Mucosa of descending colon (tissue), 3 donors: ENCODE results near the gene ACOX1. TPM values are rescaled to one million over a fixed set of nuclear protein-coding genes. Genes with fewer than 3 reads are reported as not detected.

Experiments used
- ATAC-seq: fragments of 200-7000 bp; cut with Tn5 transposase; one replicate; pipeline ENCODE4 v1.9.1; 2020; ENCODE audit warnings: mild to moderate bottlenecking, moderate library complexity
- DNase-seq, 3 donors: peaks; one replicate each; pipeline ENCODE4 v3.0.0-alpha.2; 2020
- H3K36me3 ChIP-seq: fragments of 200-600 bp; one replicate; pipeline ENCODE4 v1.8.0; 2021; ENCODE audit warnings: low read depth, mild to moderate bottlenecking
- H3K4me1 ChIP-seq: fragments of 200-600 bp; one replicate; pipeline ENCODE4 v1.8.0; 2021; ENCODE audit warnings: low read depth, mild to moderate bottlenecking
- H3K4me3 ChIP-seq: fragments of 200-600 bp; one replicate; pipeline ENCODE4 v1.8.0; 2021; ENCODE audit warnings: mild to moderate bottlenecking
- H3K9me3 ChIP-seq: fragments of 200-600 bp; one replicate; pipeline ENCODE4 v1.8.0; 2021; ENCODE audit warnings: mild to moderate bottlenecking
- intact Hi-C, 2 donors: fragments of 100-400 bp; cut with DNase I in 1 of 2; cut with micrococcal nuclease in 1 of 2; formaldehyde crosslinking; loops; one replicate each; pipeline versions ENCODE4 v1.11.0 to v1.11.1; 2022; cut with DNase I, micrococcal nuclease
- total RNA-seq, 3 donors: library from RNA; stranded (reverse); fragmentation: NEBNext Ultra II Directional in 2 of 3; extraction: Animal tissue kit (Norgen Biotek cat#: 25700) in 2 of 3; gene quantifications; one replicate each; pipeline versions ENCODE4 v1.2.1 to v1.2.4, GENCODE V29; 2021 to 2023
- TF ChIP-seq, protein P1 (sequence below): fragments of 200-600 bp; IDR thresholded peaks from one replicate; pipeline ENCODE4 v1.8.0; 2022; ENCODE audit warnings: antibody characterized with exemption, mild to moderate bottlenecking
- donor health status: DM: no; HTN: no; CAD: no; lungs with moderate emphysema.
- donor health status: DM: no; HTN: no; CAD: no.
- donor health status: DM: no; HTN: yes; CAD: no.

The ACOX1 gene
- total RNA-seq, 3 donors from 2014 or later, result 128 to 272 (median 154) TPM

DNA sequence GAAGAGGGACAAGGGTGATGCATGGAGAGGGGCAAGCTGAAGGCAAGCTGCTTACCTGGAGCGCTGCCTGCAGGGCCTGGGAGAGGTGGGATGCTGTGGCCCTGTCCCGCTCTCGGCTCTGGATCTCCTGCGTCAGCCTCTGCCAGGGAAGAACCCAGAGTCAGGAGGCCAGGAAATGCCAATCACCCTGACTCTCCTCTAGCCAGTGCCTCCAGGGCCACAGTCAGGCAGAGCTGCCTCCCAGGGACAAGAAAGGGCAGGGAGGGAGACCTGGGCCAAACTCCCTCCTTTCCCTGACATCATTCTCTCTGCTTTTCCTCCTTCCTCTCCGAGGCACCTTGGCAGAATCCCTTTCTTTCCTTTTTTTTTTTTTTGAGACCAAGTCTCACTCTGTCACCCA, 33.0 kb upstream of the ACOX1 start:
- ATAC-seq (no peak), DNase-seq (no peak)
- Histone ChIP-seq H3K36me3 (no peaks in the 10 kb centered on the region), H3K9me3 (no peaks in the 10 kb centered on the region), H3K4me1 (no peaks in the 10 kb centered on the region), H3K4me3 (no peak overlapping the region)
- intact Hi-C loops, result no loop called here
- TF ChIP-seq, protein P1, sequence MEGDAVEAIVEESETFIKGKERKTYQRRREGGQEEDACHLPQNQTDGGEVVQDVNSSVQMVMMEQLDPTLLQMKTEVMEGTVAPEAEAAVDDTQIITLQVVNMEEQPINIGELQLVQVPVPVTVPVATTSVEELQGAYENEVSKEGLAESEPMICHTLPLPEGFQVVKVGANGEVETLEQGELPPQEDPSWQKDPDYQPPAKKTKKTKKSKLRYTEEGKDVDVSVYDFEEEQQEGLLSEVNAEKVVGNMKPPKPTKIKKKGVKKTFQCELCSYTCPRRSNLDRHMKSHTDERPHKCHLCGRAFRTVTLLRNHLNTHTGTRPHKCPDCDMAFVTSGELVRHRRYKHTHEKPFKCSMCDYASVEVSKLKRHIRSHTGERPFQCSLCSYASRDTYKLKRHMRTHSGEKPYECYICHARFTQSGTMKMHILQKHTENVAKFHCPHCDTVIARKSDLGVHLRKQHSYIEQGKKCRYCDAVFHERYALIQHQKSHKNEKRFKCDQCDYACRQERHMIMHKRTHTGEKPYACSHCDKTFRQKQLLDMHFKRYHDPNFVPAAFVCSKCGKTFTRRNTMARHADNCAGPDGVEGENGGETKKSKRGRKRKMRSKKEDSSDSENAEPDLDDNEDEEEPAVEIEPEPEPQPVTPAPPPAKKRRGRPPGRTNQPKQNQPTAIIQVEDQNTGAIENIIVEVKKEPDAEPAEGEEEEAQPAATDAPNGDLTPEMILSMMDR, result no peak

DNA sequence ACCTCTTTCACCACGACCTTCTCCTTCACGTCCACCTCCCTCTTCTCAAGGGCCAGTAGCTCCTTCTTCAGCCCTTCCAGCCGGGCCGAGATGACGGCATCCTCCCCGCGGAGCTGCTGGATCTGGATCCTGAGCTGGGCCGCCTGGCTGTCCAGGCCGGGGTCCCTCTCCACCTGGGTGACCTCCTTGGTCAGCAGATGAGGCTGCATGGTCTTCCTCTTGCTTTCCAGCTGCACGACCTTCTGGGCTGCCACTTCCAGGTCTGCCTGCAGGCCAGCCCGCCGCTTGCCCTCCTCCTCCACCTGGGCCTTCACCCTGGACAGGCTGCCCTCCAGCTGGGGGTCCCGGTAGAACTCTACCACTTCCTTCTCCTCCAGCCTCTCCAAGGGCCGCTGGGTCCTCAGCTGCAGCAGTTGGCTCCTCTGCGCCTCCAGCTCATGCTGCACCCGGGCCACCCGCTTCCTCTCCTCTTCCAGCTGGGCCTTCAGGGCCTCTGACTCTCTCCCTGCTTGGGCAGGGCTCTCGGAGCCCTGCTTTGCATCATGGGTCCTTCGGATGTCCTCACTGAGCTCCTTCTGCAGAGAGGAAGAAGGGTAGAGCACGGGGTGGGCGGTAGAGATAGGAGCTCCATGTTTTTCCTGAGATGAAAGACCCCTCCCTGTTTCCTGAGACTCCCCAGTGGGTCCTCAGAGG, 31.1 kb upstream of the ACOX1 start:
- Histone ChIP-seq H3K36me3 (no peaks in the 10 kb centered on the region), H3K4me3 (no peak overlapping the region), H3K9me3 (no peaks in the 10 kb centered on the region), H3K4me1 (peaks cover 6% of the 10 kb centered on the region)
- intact Hi-C loops, result loop anchor here (10.0 kb wide), 1 partner anchor 105 kb away; the partner anchor contains the start of gene MRPL38 (in 2 of the 2)
- TF ChIP-seq, protein P1, result no peak
- DNase-seq (no peak), ATAC-seq (no peak)

DNA sequence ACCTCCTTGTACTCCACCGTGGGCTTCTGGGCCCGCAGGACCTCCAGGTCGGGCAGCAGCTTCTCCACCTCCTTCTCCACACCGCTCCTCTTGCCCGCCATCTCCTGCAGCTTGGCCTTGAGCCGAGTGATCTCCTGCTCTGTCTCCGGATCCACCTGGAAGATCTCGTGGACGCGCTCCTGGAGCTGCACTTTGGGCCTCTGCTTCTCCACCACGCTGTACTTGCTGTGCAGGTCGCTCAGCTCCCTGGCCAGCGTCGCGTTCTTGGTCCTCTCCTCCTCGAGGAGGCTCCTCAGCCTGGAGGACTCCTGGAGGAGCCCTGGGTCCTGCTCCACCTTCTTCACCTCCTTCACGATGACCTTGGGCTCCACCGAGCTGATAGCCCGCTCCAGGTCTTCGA, 30.5 kb upstream of the ACOX1 start:
- Histone ChIP-seq H3K36me3 (no peaks in the 10 kb centered on the region), H3K4me1 (peaks cover 6% of the 10 kb centered on the region), H3K4me3 (no peak overlapping the region), H3K9me3 (no peaks in the 10 kb centered on the region)
- intact Hi-C loops, result loop anchor here (10.0 kb wide), 1 partner anchor 105 kb away; the partner anchor contains the start of gene MRPL38 (in 2 of the 2)
- no peak for DNase-seq
- TF ChIP-seq, protein P1, result no peak
- no peak for ATAC-seq

DNA sequence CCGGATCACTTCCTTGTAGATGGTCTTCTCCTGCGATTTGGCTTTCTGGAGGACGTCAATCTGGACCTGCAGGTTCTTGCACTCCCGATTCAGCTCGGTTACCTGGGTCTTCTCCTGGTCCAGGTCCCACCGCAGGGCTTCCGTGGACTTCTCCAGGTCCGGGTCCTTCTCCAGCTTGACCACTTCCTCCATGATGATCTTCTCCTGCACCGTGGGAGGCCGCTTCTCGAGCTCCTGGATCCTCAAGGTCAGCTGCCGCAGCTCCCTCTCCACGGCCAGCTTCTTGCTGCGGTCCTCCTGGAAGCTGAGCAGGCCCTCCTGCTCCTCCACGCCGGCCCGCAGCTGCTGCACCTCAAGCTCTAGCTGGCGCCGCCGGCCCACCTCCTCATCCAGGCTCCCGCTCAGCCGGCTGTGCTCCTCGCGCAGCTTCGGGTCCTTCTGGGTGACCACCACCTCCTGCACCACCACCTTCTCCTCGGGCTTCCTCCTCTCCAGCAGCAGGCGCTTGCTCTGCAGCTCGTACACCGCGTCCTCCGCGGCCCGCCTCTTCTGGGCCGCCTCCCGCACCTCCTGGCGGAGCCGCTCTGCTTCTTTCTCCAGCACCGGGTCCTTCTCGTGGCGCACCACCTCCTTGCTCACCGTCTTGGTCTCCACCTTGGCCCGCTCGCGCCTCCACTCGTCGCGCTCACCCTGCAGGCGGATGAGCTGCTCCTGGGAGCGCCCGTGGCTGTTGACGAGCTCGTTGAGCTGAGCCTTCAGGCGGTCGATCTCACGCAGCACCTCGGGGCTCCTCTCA, 29.9 kb upstream of the ACOX1 start:
- Histone ChIP-seq H3K36me3 (no peaks in the 10 kb centered on the region), H3K4me3 (no peak overlapping the region), H3K9me3 (no peaks in the 10 kb centered on the region), H3K4me1 (peaks cover 6% of the 10 kb centered on the region)
- ATAC-seq (no peak), DNase-seq (peak in 1 of 3 donors; percentile 50)
- TF ChIP-seq, protein P1, result no peak
- intact Hi-C loops, result loop anchor here (10.0 kb wide), 1 partner anchor 104 kb away; the partner anchor contains the start of gene MRPL38 (in 2 of the 2)

DNA sequence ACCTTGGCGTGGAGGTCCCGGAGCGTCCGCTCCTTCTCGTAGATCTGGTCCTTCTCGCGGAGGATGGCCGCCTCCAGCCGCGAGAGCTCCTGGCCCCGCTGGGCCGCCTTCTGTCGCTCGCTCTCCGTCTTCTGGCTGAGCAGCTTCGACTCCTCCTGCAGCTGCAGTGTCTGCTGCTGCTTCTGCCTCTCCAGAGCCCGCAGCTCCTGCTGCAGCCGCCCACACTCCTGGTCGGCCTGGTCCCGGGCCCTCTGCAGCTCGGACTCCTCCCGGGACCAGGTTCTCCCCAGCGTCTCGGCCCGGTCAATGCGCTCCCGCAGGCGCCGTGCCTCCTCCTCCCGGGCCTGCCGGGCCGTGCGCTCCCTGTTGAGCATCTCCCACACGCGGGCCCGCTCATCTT, 29.2 kb upstream of the ACOX1 start:
- H3K9me3 ChIP-seq, result no peaks in the 10 kb centered on the region
- H3K4me3 ChIP-seq, result no peak overlapping the region
- DNase-seq (no peak), ATAC-seq (no peak)
- no peaks in the 10 kb centered on the region for H3K36me3 ChIP-seq
- intact Hi-C loops, result loop anchor here (10.0 kb wide), 1 partner anchor 103 kb away; the partner anchor contains the start of gene MRPL38 (in 2 of the 2)
- TF ChIP-seq, protein P1, result no peak
- peaks cover 6% of the 10 kb centered on the region for H3K4me1 ChIP-seq
